Cardiac muscle cell (in vitro differentiated cells and primary cell): ENCODE measurements around the gene CARHSP1. TPM values are rescaled to one million over a fixed set of nuclear protein-coding genes. Genes with fewer than 3 reads are reported as not detected.
A peak's percentile ranks its signal among the peaks of the same experiment; 100 is the strongest.

ENCODE experiments used
- DNase-seq, 2 donors: peaks; one replicate each; pipeline versions ENCODE4 v3.0.0 to v3.0.0-alpha.2; 2010 to 2017; ENCODE audit warnings: low read depth in 1 of 2, low spot score in 1 of 2
- H3K27ac ChIP-seq: fragments of 200-600 bp; sonication (generic); 2 replicates; pipeline ENCODE4 v1.5.1; 2016
- H3K27me3 ChIP-seq: fragments of 200-600 bp; sonication (generic); 2 replicates; pipeline ENCODE4 v1.6.0; 2016; ENCODE audit warnings: control low read depth
- H3K36me3 ChIP-seq: fragments of 200-600 bp; sonication (generic); 2 replicates; pipeline ENCODE4 v1.5.1; 2016; ENCODE audit warnings: control low read depth
- H3K4me1 ChIP-seq: fragments of 200-600 bp; sonication (generic); 2 replicates; pipeline ENCODE4 v1.8.1; 2017; ENCODE audit warnings: low read depth, mild to moderate bottlenecking, mixed run types
- H3K4me3 ChIP-seq: fragments of 200-600 bp; sonication (generic); 2 replicates; pipeline ENCODE4 v1.5.1; 2016; ENCODE audit warnings: mild to moderate bottlenecking
- H3K9me3 ChIP-seq: fragments of 200-600 bp; sonication (generic); 2 replicates; pipeline ENCODE4 v1.5.1; 2017; ENCODE audit warnings: low read depth, mild to moderate bottlenecking, control low read depth
- CTCF ChIP-seq: IDR thresholded peaks from 2 replicates; pipeline ENCODE4 v1.5.1; 2012; ENCODE audit warnings: low read depth, mild to moderate bottlenecking, low read length
- polyA plus RNA-seq: library from polyadenylated mRNA; unstranded; fragments of >200 nt; fragmentation: Nextera tagmentation; extraction: Ambion mirVana; gene quantifications from 2 replicates; pipeline ENCODE4 v1.2.1, GENCODE V29; 2016
- total RNA-seq: library from RNA; depleted of rRNA; stranded (reverse); fragments of >200 nt; gene quantifications from 2 replicates; pipeline ENCODE4 v1.2.3, GENCODE V29; 2016

The CARHSP1 gene
- total and polyA plus RNA-seq, 2 experiments from 2014 or later: 125 to 165 TPM

GRCh38 chr16:8818504-8819270 lies 50.1 kb downstream of the CARHSP1 start:
- peaks cover 15% of the 10 kb centered on the region for H3K36me3 ChIP-seq
- TF ChIP-seq CTCF: no peak
- no peak for DNase-seq
- no peaks in the 10 kb centered on the region for H3K4me1 ChIP-seq
- H3K27me3 ChIP-seq: no peaks in the 10 kb centered on the region
- H3K4me3 ChIP-seq: no peak overlapping the region
- no peaks in the 10 kb centered on the region for H3K9me3 ChIP-seq
- H3K27ac ChIP-seq: peak overlapping the region; percentile 6

- no peak for TF ChIP-seq CTCF
- Histone ChIP-seq H3K36me3 (peaks cover 27% of the 10 kb centered on the region), H3K27me3 (no peaks in the 10 kb centered on the region), H3K4me3 (no peak overlapping the region), H3K9me3 (no peaks in the 10 kb centered on the region), H3K4me1 (no peaks in the 10 kb centered on the region), H3K27ac (no peak overlapping the region)
- no peak for DNase-seq
These were observed 51.7 kb downstream of the CARHSP1 start for GRCh38 chr16:8816967-8817655.

- Histone ChIP-seq H3K36me3 (peaks cover 41% of the 10 kb centered on the region), H3K27ac (no peak overlapping the region)
- no peak for TF ChIP-seq CTCF
These were observed 54.6 kb downstream of the CARHSP1 start for GRCh38 chr16:8814095-8814806.

GRCh38 chr16:8812162-8812843 lies 56.5 kb downstream of the CARHSP1 start:
- TF ChIP-seq CTCF: no peak
- Histone ChIP-seq H3K36me3 (peaks cover 60% of the 10 kb centered on the region), H3K27me3 (no peaks in the 10 kb centered on the region), H3K4me3 (no peak overlapping the region), H3K27ac (no peak overlapping the region), H3K4me1 (no peaks in the 10 kb centered on the region), H3K9me3 (no peaks in the 10 kb centered on the region)
- DNase-seq: no peak

More at GRCh38 chr16:8814095-8814806, 54.6 kb downstream of the CARHSP1 start:
- no peak for DNase-seq
- H3K27me3 ChIP-seq: no peaks in the 10 kb centered on the region
- no peak overlapping the region for H3K4me3 ChIP-seq
- H3K9me3 ChIP-seq: no peaks in the 10 kb centered on the region
- no peaks in the 10 kb centered on the region for H3K4me1 ChIP-seq
